ENCODE measurements around the gene CRYZL1. TPM values are rescaled to one million over a fixed set of nuclear protein-coding genes. Genes with fewer than 3 reads are reported as not detected.

CRYZL1 gene
- total RNA-seq, 5 donors from 2014 or later (not counting 1 experiment from before 2014, with no cell fraction given), result 26.5 to 58.3 (median 47.8) TPM

DNA sequence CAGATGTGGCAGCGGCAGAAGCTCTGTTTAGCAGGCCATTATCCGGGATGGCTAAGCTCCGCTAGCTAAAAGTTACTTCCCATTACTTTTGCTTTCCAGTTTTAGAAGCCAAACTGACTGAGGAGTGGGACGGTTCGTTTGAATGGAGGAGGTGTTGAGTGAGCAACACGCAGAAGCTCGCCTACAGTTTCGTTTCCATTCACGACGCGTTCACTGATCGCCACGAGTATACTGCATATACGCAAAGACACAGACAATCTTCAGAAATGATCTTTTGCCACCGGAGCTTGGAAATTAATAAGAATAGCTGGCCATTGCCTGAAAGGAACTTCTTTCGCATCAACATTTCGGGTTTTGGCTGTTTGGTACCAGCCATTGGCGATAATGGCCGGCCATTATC, 84.1 kb downstream of the CRYZL1 start:
- H3K36me3 Mint-ChIP-seq, result peaks cover 80% of the 10 kb centered on the region
- WGBS (ENCODE audit: insufficient coverage), result 90% methylated on average over 15 of the region's 19 CpGs
- no peaks in the 10 kb centered on the region for H3K9me3 Mint-ChIP-seq
- no peak overlapping the region for H3K4me3 ChIP-seq (ENCODE audit: control insufficient read depth in 1 of 2, extremely low read depth in 1 of 2, low read length in 1 of 2)
- no peak for DNase-seq
- H3K27ac Mint-ChIP-seq, result no peak overlapping the region
- peaks cover 73 to 80% (median 73%) of the 10 kb centered on the region in 3 donors for H3K4me1 Mint-ChIP-seq
- no peak for ATAC-seq (replicated peaks in 1 of 4)
- POLR2A ChIA-PET, result interaction anchor here (0.6 to 1.4 kb wide), 6 partner anchors 8 to 23 kb away, joined by 3 to 8 read pairs (median 4); partner anchors contain the start of gene SON (in 1 of the 2)
- H3K27me3 ChIP-seq (replicated peaks in 1 of 2; ENCODE audit: control insufficient read depth in 2 of 2, extremely low read depth in 1 of 2, insufficient read depth in 2 of 2, low read length in 1 of 2), result no peaks in the 10 kb centered on the region
- no peaks in the 10 kb centered on the region for H3K27me3 Mint-ChIP-seq
- peaks cover 3 to 10% of the 10 kb centered on the region in 2 experiments for H3K4me1 ChIP-seq (ENCODE audit: control insufficient read depth in 1 of 2, extremely low read depth in 1 of 2, insufficient read depth in 2 of 2, low read length in 2 of 2)
- CTCF ChIA-PET, result interaction anchor here in 1 of 2 donors (0.7 to 1.2 kb wide), 4 partner anchors 13 to 48 kb away, joined by 3 to 4 read pairs (median 4); partner anchors contain the start of gene SON
- H3K4me3 Mint-ChIP-seq, result no peak overlapping the region
- no peak overlapping the region for H3K27ac ChIP-seq (ENCODE audit: low read length)
- H3K9me3 ChIP-seq, result no peaks in the 10 kb centered on the region
- peaks cover 5 to 83% of the 10 kb centered on the region in 2 donors for H3K36me3 ChIP-seq (ENCODE audit: control insufficient read depth in 2 of 2, extremely low read depth in 1 of 2, insufficient read depth in 1 of 2, low read length in 1 of 2)

DNA sequence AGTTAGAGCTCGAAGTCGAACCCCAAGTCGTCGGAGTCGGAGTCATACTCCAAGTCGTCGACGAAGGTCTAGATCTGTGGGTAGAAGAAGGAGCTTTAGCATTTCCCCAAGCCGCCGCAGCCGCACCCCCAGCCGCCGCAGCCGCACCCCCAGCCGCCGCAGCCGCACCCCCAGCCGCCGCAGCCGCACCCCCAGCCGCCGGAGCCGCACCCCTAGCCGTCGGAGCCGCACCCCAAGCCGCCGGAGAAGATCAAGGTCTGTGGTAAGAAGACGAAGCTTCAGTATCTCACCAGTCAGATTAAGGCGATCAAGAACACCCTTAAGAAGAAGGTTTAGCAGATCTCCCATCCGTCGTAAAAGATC, 86.6 kb downstream of the CRYZL1 start:
- DNase-seq (no peak), ATAC-seq (replicated peaks in 1 of 4) (peak in 1 of 4 experiments; percentile 22)
- Mint-ChIP-seq H3K9me3 (no peaks in the 10 kb centered on the region), H3K4me3 (peak overlapping the region in 2 of 3 donors; percentile 36 to 60), H3K4me1 (peaks cover 60 to 68% (median 63%) of the 10 kb centered on the region in 3 donors), H3K27me3 (no peaks in the 10 kb centered on the region), H3K27ac (peak overlapping the region in 1 of 2 donors; percentile 50), H3K36me3 (peaks cover 73% of the 10 kb centered on the region)
- Histone ChIP-seq H3K4me1 (ENCODE audit: control insufficient read depth in 1 of 2, extremely low read depth in 1 of 2, insufficient read depth in 2 of 2, low read length in 2 of 2) (peaks cover 0 to 20% of the 10 kb centered on the region in 2 experiments), H3K9me3 (no peaks in the 10 kb centered on the region), H3K27ac (ENCODE audit: low read length) (no peak overlapping the region), H3K36me3 (ENCODE audit: control insufficient read depth in 2 of 2, extremely low read depth in 1 of 2, insufficient read depth in 1 of 2, low read length in 1 of 2) (peaks cover 25 to 88% of the 10 kb centered on the region in 2 donors), H3K27me3 (replicated peaks in 1 of 2; ENCODE audit: control insufficient read depth in 2 of 2, extremely low read depth in 1 of 2, insufficient read depth in 2 of 2, low read length in 1 of 2) (no peaks in the 10 kb centered on the region), H3K4me3 (ENCODE audit: control insufficient read depth in 1 of 2, extremely low read depth in 1 of 2, low read length in 1 of 2) (no peak overlapping the region)
- CTCF ChIA-PET, result interaction anchor here in 1 of 2 donors (0.9 kb wide), 1 partner anchor 52 kb away, joined by 4 read pairs; no protein-coding TSS in a partner anchor
- POLR2A ChIA-PET, result interaction anchor here (0.6 to 0.7 kb wide), 2 partner anchors 10 to 303 kb away, joined by 3 to 4 read pairs; no protein-coding TSS in a partner anchor
- 99% methylated on average over 20 of the region's 32 CpGs for WGBS (ENCODE audit: insufficient coverage)

DNA sequence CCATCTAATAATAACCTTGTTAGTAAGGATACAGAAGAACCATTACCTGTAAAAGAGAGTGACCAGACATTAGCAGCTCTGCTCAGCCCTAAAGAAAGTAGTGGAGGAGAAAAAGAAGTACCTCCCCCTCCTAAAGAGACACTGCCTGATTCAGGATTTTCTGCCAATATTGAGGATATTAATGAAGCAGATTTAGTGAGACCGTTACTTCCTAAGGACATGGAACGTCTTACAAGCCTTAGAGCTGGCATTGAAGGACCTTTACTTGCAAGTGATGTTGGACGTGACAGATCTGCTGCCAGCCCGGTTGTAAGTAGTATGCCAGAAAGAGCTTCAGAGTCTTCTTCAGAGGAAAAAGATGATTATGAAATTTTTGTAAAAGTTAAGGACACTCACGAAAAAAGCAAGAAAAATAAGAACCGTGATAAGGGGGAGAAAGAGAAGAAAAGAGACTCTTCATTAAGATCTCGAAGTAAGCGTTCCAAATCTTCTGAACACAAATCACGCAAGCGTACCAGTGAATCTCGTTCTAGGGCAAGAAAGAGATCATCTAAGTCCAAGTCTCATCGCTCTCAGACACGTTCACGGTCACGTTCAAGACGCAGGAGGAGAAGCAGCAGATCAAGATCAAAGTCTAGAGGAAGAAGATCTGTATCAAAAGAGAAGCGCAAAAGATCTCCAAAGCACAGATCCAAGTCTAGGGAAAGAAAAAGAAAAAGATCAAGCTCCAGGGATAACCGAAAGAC, 87.1 kb downstream of the CRYZL1 start:
- H3K36me3 ChIP-seq (ENCODE audit: control insufficient read depth in 2 of 2, extremely low read depth in 1 of 2, insufficient read depth in 1 of 2, low read length in 1 of 2), result peaks cover 25 to 88% of the 10 kb centered on the region in 2 donors
- H3K27ac ChIP-seq (ENCODE audit: low read length), result no peak overlapping the region
- 87% methylated on average over 18 of the region's 18 CpGs for WGBS (ENCODE audit: insufficient coverage)
- Mint-ChIP-seq H3K9me3 (no peaks in the 10 kb centered on the region), H3K36me3 (peaks cover 71% of the 10 kb centered on the region), H3K4me1 (peaks cover 63 to 68% (median 68%) of the 10 kb centered on the region in 3 donors), H3K4me3 (peak overlapping the region; percentile 19 to 59 (median 42)), H3K27me3 (no peaks in the 10 kb centered on the region), H3K27ac (peak overlapping the region in 1 of 2 donors; percentile 50)
- no peak for DNase-seq
- H3K27me3 ChIP-seq (replicated peaks in 1 of 2; ENCODE audit: control insufficient read depth in 2 of 2, extremely low read depth in 1 of 2, insufficient read depth in 2 of 2, low read length in 1 of 2), result no peaks in the 10 kb centered on the region
- no peaks in the 10 kb centered on the region for H3K9me3 ChIP-seq
- H3K4me1 ChIP-seq (ENCODE audit: control insufficient read depth in 1 of 2, extremely low read depth in 1 of 2, insufficient read depth in 2 of 2, low read length in 2 of 2), result peaks cover 0 to 20% of the 10 kb centered on the region in 2 experiments
- no peak for ATAC-seq (replicated peaks in 1 of 4)
- no peak overlapping the region for H3K4me3 ChIP-seq (ENCODE audit: control insufficient read depth in 1 of 2, extremely low read depth in 1 of 2, low read length in 1 of 2)
- ChIA-PET CTCF (interaction anchor here (0.5 to 0.9 kb wide), 2 partner anchors 53 to 350 kb away, joined by 3 to 4 read pairs; no protein-coding TSS in a partner anchor), POLR2A (interaction anchor here in 1 of 2 donors (0.7 kb wide), 1 partner anchor 37 kb away, joined by 3 read pairs; no protein-coding TSS in a partner anchor)

DNA sequence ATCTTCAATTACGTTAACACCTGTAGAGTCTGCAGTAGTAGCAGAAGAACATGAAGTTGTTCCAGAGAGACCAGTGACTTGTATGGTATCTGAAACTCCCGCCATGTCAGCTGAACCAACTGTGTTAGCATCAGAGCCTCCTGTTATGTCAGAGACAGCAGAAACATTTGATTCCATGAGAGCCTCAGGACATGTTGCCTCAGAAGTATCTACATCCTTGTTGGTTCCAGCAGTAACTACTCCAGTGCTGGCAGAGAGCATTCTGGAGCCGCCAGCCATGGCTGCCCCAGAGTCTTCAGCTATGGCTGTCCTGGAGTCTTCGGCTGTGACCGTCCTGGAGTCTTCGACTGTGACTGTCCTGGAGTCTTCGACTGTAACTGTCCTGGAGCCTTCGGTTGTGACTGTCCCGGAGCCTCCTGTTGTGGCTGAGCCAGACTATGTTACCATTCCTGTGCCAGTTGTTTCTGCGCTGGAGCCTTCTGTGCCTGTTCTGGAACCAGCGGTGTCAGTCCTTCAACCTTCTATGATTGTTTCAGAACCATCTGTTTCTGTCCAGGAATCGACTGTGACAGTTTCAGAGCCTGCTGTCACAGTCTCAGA, 88.4 kb downstream of the CRYZL1 start:
- no peak overlapping the region for H3K27ac ChIP-seq (ENCODE audit: low read length)
- peaks cover 0 to 20% of the 10 kb centered on the region in 2 experiments for H3K4me1 ChIP-seq (ENCODE audit: control insufficient read depth in 1 of 2, extremely low read depth in 1 of 2, insufficient read depth in 2 of 2, low read length in 2 of 2)
- no peak overlapping the region for H3K4me3 Mint-ChIP-seq
- WGBS (ENCODE audit: insufficient coverage), result 97% methylated on average over 10 of the region's 12 CpGs
- no peaks in the 10 kb centered on the region for H3K27me3 Mint-ChIP-seq
- H3K36me3 ChIP-seq (ENCODE audit: control insufficient read depth in 2 of 2, extremely low read depth in 1 of 2, insufficient read depth in 1 of 2, low read length in 1 of 2), result peaks cover 22 to 85% of the 10 kb centered on the region in 2 donors
- peaks cover 58 to 69% (median 65%) of the 10 kb centered on the region in 3 donors for H3K4me1 Mint-ChIP-seq
- ChIA-PET CTCF (no interaction called here), POLR2A (interaction anchor here in 1 of 2 donors (0.6 kb wide), 2 partner anchors 22 to 861 kb away, joined by 3 to 5 read pairs; no protein-coding TSS in a partner anchor)
- no peak overlapping the region for H3K27ac Mint-ChIP-seq
- H3K9me3 ChIP-seq, result no peaks in the 10 kb centered on the region
- H3K27me3 ChIP-seq (replicated peaks in 1 of 2; ENCODE audit: control insufficient read depth in 2 of 2, extremely low read depth in 1 of 2, insufficient read depth in 2 of 2, low read length in 1 of 2), result no peaks in the 10 kb centered on the region
- no peak for DNase-seq
- no peak overlapping the region for H3K4me3 ChIP-seq (ENCODE audit: control insufficient read depth in 1 of 2, extremely low read depth in 1 of 2, low read length in 1 of 2)
- peaks cover 70% of the 10 kb centered on the region for H3K36me3 Mint-ChIP-seq
- no peaks in the 10 kb centered on the region for H3K9me3 Mint-ChIP-seq
- ATAC-seq (replicated peaks in 1 of 4), result peak in 1 of 4 experiments; percentile 11

DNA sequence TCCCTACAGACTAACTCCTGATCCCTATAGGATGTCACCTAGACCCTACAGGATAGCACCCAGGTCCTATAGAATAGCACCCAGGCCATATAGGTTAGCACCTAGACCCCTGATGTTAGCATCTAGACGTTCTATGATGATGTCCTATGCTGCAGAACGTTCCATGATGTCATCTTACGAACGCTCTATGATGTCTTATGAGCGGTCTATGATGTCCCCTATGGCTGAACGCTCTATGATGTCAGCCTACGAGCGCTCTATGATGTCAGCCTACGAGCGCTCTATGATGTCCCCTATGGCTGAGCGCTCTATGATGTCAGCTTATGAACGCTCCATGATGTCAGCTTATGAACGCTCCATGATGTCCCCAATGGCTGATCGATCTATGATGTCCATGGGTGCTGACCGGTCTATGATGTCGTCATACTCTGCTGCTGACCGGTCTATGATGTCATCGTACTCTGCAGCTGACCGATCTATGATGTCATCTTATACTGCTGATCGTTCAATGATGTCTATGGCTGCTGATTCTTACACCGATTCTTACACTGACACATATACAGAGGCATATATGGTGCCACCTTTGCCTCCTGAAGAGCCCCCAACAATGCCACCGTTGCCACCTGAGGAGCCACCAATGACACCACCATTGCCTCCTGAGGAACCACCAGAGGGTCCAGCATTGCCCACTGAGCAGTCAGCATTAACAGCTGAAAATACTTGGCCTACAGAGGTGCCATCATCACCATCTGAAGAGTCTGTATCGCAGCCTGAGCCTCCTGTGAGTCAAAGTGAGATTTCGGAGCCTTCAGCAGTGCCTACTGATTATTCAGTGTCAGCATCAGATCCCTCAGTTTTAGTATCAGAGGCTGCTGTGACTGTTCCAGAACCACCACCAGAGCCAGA, 89.2 kb downstream of the CRYZL1 start:
- Mint-ChIP-seq H3K36me3 (peaks cover 62% of the 10 kb centered on the region), H3K4me3 (no peak overlapping the region)
- ATAC-seq (replicated peaks in 1 of 4), result peak in 1 of 4 experiments; percentile 18

More for the DNA sequence above, 89.2 kb downstream of the CRYZL1 start:
- H3K4me1 ChIP-seq (ENCODE audit: control insufficient read depth in 1 of 2, extremely low read depth in 1 of 2, insufficient read depth in 2 of 2, low read length in 2 of 2), result peaks cover 0 to 20% of the 10 kb centered on the region in 2 experiments
- Mint-ChIP-seq H3K27ac (no peak overlapping the region), H3K9me3 (no peaks in the 10 kb centered on the region), H3K27me3 (no peaks in the 10 kb centered on the region), H3K4me1 (peaks cover 54 to 66% (median 64%) of the 10 kb centered on the region in 3 donors)
- ChIA-PET CTCF (interaction anchor here (0.7 to 0.9 kb wide), 2 partner anchors 30 to 53 kb away, joined by 3 read pairs; no protein-coding TSS in a partner anchor), POLR2A (interaction anchor here (0.6 to 1.4 kb wide), 3 partner anchors 9 to 15 kb away, joined by 3 to 5 read pairs (median 5); no protein-coding TSS in a partner anchor)
- no peak overlapping the region for H3K27ac ChIP-seq (ENCODE audit: low read length)
- H3K27me3 ChIP-seq (replicated peaks in 1 of 2; ENCODE audit: control insufficient read depth in 2 of 2, extremely low read depth in 1 of 2, insufficient read depth in 2 of 2, low read length in 1 of 2), result no peaks in the 10 kb centered on the region
- H3K4me3 ChIP-seq (ENCODE audit: control insufficient read depth in 1 of 2, extremely low read depth in 1 of 2, low read length in 1 of 2), result no peak overlapping the region
- WGBS (ENCODE audit: insufficient coverage), result 96% methylated on average over 24 of the region's 24 CpGs
- H3K9me3 ChIP-seq, result no peaks in the 10 kb centered on the region
- peaks cover 22 to 83% of the 10 kb centered on the region in 2 donors for H3K36me3 ChIP-seq (ENCODE audit: control insufficient read depth in 2 of 2, extremely low read depth in 1 of 2, insufficient read depth in 1 of 2, low read length in 1 of 2)
- DNase-seq, result no peak

All from T-cell (primary cell).